GM12892 (cell line): Measurements from ENCODE around the gene DENND5B.

ENCODE experiments used
- POLR2A ChIP-seq: IDR thresholded peaks from 2 replicates; pipeline ENCODE4 v1.6.1; 2011; ENCODE audit warnings: low read depth, low read length, control low read depth
- POLR2AphosphoS5 ChIP-seq: IDR thresholded peaks from 2 replicates; pipeline ENCODE4 v1.6.1; 2011; ENCODE audit warnings: low read depth, low read length, control low read depth
- TAF1 ChIP-seq: IDR thresholded peaks from 2 replicates; pipeline ENCODE4 v1.6.1; 2011; ENCODE audit warnings: low read depth, mild to moderate bottlenecking, control low read depth, low read length, borderline replicate concordance

DNA sequence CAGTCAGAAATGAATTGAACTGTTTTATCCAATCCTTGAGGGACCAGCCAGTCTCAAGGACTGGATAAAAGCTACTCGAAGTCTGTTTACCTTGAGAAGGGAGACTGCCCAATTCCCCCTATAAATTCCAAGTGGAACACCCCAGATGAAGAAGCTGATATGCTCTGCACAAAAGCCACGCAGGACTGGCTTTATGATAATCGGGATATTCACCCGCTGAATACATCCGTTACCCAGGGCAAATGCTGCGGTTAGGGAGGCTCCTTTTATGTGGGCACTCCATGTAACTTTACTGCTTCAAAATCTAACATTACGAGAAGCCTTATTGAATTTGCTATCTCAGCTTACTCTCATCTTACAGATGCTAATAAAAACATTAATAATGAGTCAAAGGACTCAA is 119.1 kb downstream of the DENND5B start:
- TF ChIP-seq POLR2A (no peak), TAF1 (no peak), POLR2AphosphoS5 (no peak)
